Activated B cell treated with CpG ODN at 0.5 μM for 24 hours (primary cell): ENCODE measurements around the gene KMT5C. TPM values are rescaled to one million over a fixed set of nuclear protein-coding genes. Genes with fewer than 3 reads are reported as not detected.

Source experiments
- ATAC-seq: fragments of 200-7000 bp; cut with Tn5 transposase; one replicate; pipeline ENCODE4 v1.10.0; 2021; ENCODE audit warnings: low read depth, mild to moderate bottlenecking, moderate library complexity
- CTCF ChIA-PET: fragments of 350-600 bp; sonication (Branson Sonifier 250); formaldehyde crosslinking; loops from one replicate; lab custom pipeline; 2021; ENCODE audit warnings: antibody characterized with exemption; lab: Charles Lee
- POLR2A ChIA-PET: fragments of 350-600 bp; sonication (Branson Sonifier 250); formaldehyde crosslinking; loops from one replicate; lab custom pipeline; 2021; ENCODE audit warnings: antibody characterized with exemption; lab: Charles Lee
- DNase-seq: peaks from one replicate; pipeline ENCODE4 v3.0.0; 2022
- H3K27ac Mint-ChIP-seq: one replicate; pipeline ENCODE4 v1.8.0; 2020; ENCODE audit warnings: mixed read lengths
- H3K27me3 Mint-ChIP-seq: one replicate; pipeline ENCODE4 v1.8.0; 2021; ENCODE audit warnings: mixed read lengths
- H3K36me3 Mint-ChIP-seq: one replicate; pipeline ENCODE4 v1.8.0; 2021; ENCODE audit warnings: low read depth, mixed read lengths
- H3K4me1 Mint-ChIP-seq: one replicate; pipeline ENCODE4 v1.8.0; 2021; ENCODE audit warnings: mixed read lengths
- H3K4me3 Mint-ChIP-seq: one replicate; pipeline ENCODE4 v1.8.0; 2020; ENCODE audit warnings: mild to moderate bottlenecking, mixed read lengths
- H3K9me3 Mint-ChIP-seq: one replicate; pipeline ENCODE4 v1.8.0; 2020; ENCODE audit warnings: mixed read lengths
- intact Hi-C: fragments of 100-400 bp; cut with micrococcal nuclease; formaldehyde crosslinking; loops from one replicate; pipeline ENCODE4 v1.15.1; 2024
- total RNA-seq: library from RNA; stranded (reverse); gene quantifications from 2 replicates; pipeline ENCODE4 v1.2.3, GENCODE V29; 2022
- TF ChIP-seq, protein P1 (sequence below): fragments of 200-600 bp; IDR thresholded peaks from one replicate; pipeline ENCODE4 v1.8.0; 2022; ENCODE audit warnings: antibody characterized with exemption, mild to moderate bottlenecking

The KMT5C gene
- total RNA-seq, 1 donor from 2014 or later: 8.1 TPM

DNA sequence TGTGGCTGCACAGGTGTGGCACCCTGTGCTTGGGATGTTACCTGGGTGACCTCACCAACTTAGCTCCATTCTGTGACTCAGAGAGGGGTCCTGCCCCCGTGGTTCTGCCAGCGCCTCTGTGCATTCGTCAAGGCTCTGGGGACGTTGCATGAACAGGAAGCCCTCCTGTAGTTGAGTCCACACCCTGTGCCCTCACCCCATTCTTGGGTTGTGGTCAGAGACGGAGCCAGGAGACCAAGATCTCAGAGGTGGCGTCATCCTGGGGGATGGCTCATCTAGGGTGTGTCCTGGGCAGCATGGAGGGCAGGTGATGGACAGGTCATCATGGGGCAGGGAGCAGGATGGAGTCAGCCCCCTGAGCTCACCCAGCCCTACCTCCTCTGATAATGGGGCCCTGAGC, 12.4 kb downstream of the KMT5C start:
- no peaks in the 10 kb centered on the region for H3K9me3 Mint-ChIP-seq
- TF ChIP-seq, protein P1, sequence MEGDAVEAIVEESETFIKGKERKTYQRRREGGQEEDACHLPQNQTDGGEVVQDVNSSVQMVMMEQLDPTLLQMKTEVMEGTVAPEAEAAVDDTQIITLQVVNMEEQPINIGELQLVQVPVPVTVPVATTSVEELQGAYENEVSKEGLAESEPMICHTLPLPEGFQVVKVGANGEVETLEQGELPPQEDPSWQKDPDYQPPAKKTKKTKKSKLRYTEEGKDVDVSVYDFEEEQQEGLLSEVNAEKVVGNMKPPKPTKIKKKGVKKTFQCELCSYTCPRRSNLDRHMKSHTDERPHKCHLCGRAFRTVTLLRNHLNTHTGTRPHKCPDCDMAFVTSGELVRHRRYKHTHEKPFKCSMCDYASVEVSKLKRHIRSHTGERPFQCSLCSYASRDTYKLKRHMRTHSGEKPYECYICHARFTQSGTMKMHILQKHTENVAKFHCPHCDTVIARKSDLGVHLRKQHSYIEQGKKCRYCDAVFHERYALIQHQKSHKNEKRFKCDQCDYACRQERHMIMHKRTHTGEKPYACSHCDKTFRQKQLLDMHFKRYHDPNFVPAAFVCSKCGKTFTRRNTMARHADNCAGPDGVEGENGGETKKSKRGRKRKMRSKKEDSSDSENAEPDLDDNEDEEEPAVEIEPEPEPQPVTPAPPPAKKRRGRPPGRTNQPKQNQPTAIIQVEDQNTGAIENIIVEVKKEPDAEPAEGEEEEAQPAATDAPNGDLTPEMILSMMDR: no peak
- no peak overlapping the region for H3K27ac Mint-ChIP-seq
- DNase-seq (no peak), ATAC-seq (no peak)
- H3K4me1 Mint-ChIP-seq: peaks cover 18% of the 10 kb centered on the region
- intact Hi-C loops: no loop called here
- H3K36me3 Mint-ChIP-seq: no peaks in the 10 kb centered on the region
- CTCF ChIA-PET: no interaction called here
- H3K4me3 Mint-ChIP-seq: no peak overlapping the region
- peaks cover 40% of the 10 kb centered on the region for H3K27me3 Mint-ChIP-seq
- POLR2A ChIA-PET: no interaction called here

DNA sequence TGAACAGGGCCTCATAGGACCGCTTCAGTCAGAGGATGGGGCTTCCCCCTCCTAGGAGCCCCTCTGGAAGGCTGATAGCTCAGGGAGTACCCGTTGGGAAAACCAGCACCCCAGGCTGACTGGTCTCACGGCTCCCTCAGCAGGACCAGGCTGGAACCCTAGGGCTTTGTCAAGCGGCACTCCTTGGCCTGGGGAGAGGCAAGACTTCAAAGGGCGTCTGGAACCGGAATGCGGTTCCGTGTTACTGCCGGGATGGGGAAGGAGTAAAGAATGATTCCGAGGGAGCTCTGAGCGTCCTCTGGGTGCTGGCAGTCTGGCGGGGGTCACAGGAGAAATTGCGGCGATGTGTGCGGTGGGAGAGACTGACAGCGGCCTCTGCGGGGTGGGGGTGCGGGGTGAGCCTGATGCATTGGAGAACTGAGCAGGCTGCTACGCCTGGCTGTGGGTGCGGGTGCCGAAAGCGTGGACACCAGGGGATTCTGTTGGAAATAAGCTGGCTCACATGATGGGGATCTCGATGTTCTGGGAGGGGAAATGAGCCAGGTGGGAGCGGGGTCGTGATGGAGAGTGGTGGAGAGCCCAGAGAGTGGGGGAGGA, 13.0 kb downstream of the KMT5C start:
- intact Hi-C loops: no loop called here
- Mint-ChIP-seq H3K36me3 (no peaks in the 10 kb centered on the region), H3K9me3 (no peaks in the 10 kb centered on the region), H3K27me3 (peaks cover 45% of the 10 kb centered on the region), H3K4me3 (peak overlapping the region; percentile 42), H3K4me1 (peaks cover 18% of the 10 kb centered on the region), H3K27ac (no peak overlapping the region)
- TF ChIP-seq, protein P1: no peak
- no peak for ATAC-seq
- ChIA-PET POLR2A (interaction anchor here (1.1 kb wide), 1 partner anchor 14 kb away, joined by 5 read pairs; no protein-coding TSS in a partner anchor), CTCF (no interaction called here)
- no peak for DNase-seq

DNA sequence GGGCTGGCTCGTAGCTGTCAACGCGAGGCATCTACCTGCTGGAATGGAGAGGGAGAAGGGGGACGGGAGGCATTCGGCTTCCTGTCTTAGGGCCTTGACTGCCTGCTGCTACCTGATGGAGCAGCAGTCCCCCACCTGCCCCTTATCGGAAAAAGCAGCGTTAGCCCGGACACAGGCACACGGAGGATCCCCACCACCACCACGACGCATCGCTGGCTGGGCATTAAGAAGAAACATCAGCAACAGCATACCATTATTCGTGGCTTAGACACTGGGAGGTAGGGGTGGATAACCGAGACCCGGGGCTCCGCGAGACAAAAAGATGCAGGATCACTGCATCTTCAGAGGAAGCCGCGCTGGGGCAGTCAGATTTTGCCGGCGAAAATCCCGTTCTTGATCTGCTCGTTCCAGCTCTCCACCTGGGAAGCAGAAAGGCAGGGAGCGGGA, 13.7 kb downstream of the KMT5C start:
- intact Hi-C loops: no loop called here
- TF ChIP-seq, protein P1: no peak
- Mint-ChIP-seq H3K9me3 (no peaks in the 10 kb centered on the region), H3K4me3 (peak overlapping the region; percentile 79), H3K27me3 (peaks cover 48% of the 10 kb centered on the region), H3K36me3 (no peaks in the 10 kb centered on the region), H3K4me1 (peaks cover 18% of the 10 kb centered on the region), H3K27ac (no peak overlapping the region)
- CTCF ChIA-PET: no interaction called here
- DNase-seq (no peak), ATAC-seq (no peak)
- POLR2A ChIA-PET: interaction anchor here (1.1 kb wide), 1 partner anchor 14 kb away, joined by 5 read pairs; no protein-coding TSS in a partner anchor

DNA sequence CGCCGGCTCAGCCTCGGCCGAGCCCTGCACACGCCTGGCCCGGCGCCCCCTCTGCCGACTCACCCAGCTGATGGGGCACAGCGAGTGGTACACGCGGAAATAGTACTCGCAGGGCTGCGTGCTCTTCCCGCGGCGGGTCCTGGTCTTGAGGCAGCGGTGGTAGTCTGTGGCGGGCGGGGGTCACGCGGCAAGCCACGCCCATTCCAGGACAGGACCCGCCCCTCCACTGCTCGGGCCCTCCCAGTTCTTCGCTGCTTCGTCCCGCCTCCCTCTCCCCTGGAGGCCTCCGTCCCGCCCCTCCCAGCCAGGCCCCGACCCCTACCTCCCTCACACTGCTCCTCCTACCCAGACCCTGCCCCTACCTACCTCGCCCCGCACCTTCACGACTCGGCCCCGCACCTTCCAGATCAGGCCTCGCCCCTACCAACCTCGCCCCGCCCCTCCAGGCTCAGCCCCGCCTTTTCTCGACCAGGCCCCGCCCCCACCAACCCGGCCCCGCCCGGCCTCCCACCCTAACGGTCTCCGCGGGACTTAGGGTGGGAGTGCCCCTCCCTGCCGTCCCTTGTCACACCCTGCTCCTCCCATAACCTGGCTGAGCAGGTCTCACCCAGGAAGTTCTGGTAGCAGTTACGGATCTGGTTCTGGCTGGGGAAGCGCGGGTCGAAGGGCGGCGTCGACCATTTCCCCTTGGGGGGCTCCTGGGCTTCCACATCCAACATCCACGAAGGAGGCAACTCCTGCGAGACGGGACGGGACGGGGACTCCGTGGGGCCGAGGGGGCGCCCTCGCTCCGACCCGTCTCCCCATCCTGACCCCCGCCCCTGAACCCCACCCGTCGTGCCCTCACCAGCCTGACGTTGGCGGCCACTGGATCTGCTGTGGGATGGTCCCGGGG, 14.4 kb downstream of the KMT5C start:
- intact Hi-C loops: loop anchor here (1.0 kb wide), 1 partner anchor 15 kb away; the partner anchor contains the start of gene KMT5C
- Mint-ChIP-seq H3K36me3 (no peaks in the 10 kb centered on the region), H3K27ac (no peak overlapping the region), H3K9me3 (no peaks in the 10 kb centered on the region), H3K27me3 (peaks cover 50% of the 10 kb centered on the region), H3K4me1 (peaks cover 18% of the 10 kb centered on the region), H3K4me3 (peak overlapping the region; percentile 79)
- DNase-seq: peak; percentile 66
- ChIA-PET CTCF (no interaction called here), POLR2A (interaction anchor here (1.1 kb wide), 1 partner anchor 15 kb away, joined by 5 read pairs; no protein-coding TSS in a partner anchor)
- ATAC-seq: peak; percentile 93
- TF ChIP-seq, protein P1: no peak

DNA sequence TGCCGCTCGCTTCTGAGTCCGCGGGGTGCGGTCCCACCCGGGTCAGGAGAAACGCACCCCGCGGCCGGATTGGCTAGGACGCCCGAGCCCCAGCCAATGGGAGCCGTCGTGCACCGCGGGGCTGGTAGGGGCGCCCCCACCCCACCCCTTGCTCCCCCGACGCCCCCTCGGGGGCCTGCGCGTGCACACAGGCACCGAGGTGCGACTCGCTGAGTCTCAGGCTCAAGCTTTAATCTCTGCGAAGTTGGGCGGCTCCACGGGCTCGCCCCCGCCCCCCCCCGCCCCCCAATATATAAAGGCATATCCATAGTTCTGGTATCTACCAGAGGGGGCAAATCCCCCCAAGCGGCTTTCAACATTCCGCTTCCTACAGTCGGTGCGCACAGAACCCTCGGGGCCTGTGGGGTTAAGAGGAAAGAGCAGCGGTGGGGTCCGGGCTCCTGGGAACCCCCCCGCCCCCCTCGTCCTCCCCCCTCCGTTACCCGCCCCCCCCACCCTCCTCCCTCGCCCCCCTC, 15.1 kb downstream of the KMT5C start, which contains the start of gene COX6B2:
TSS of gene COX6B2 (minus strand) at position 22 of the 515 bp plus-strand sequence. CDS start 198 bp downstream, outside the sequence.
- Mint-ChIP-seq H3K36me3 (no peaks in the 10 kb centered on the region), H3K4me1 (peaks cover 18% of the 10 kb centered on the region), H3K27me3 (peaks cover 50% of the 10 kb centered on the region), H3K9me3 (no peaks in the 10 kb centered on the region), H3K4me3 (peak within 1 kb of the TSS; percentile 79), H3K27ac (no peak within 1 kb of the TSS)
- ChIA-PET POLR2A (no interaction called here), CTCF (no interaction called here)
- TF ChIP-seq, protein P1: no peak
- no peak for DNase-seq
- intact Hi-C loops: loop anchor here (1.0 kb wide), 1 partner anchor 15 kb away; the partner anchor contains the start of gene KMT5C
- no peak for ATAC-seq
